NB4 (cell line): ENCODE results near the gene LTBP1.

Source experiments
- POLR2A ChIP-seq: IDR thresholded peaks from 2 replicates; pipeline ENCODE4 v1.6.1; 2011; ENCODE audit warnings: mild to moderate bottlenecking; ENCODE audit not compliant: insufficient read length; ENCODE audit errors: extremely low read depth
- TF ChIP-seq, protein P1 (sequence below): IDR thresholded peaks from one replicate; pipeline ENCODE4 v1.5.1; 2012; ENCODE audit warnings: low read depth, low read length
- TF ChIP-seq, protein P2 (sequence below): IDR thresholded peaks from 2 replicates; pipeline ENCODE4 v1.6.1; 2011; ENCODE audit warnings: low read depth, low read length

DNA sequence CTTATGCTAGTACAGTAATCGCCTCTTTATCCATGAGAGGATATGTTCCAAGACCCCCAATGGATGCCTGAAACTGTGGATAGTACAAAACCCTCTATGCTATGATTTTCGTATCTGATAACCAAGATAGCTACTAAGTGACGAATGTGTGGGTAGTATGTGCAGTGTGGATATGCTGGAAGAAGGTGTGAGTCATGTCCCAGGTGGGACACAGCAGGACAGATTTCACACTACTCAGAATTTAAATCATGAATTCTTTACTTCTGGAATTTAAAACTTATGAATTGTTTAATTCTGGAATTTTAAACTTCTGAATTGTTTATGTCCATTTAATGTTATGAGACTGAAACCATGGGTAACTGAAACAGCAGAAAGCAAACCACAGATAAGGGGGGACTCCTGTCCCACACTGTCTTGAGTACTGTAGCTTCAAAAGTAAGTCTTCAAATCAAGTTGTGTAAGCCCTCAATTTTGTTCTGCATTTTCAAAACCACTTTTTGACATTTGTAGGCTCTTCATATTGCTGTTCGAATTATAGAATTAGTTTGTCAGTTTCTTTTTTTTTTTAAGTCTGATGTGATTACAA, 116.0 kb downstream of the LTBP1 start:
- TF ChIP-seq POLR2A = no peak
- TF ChIP-seq, protein P1, sequence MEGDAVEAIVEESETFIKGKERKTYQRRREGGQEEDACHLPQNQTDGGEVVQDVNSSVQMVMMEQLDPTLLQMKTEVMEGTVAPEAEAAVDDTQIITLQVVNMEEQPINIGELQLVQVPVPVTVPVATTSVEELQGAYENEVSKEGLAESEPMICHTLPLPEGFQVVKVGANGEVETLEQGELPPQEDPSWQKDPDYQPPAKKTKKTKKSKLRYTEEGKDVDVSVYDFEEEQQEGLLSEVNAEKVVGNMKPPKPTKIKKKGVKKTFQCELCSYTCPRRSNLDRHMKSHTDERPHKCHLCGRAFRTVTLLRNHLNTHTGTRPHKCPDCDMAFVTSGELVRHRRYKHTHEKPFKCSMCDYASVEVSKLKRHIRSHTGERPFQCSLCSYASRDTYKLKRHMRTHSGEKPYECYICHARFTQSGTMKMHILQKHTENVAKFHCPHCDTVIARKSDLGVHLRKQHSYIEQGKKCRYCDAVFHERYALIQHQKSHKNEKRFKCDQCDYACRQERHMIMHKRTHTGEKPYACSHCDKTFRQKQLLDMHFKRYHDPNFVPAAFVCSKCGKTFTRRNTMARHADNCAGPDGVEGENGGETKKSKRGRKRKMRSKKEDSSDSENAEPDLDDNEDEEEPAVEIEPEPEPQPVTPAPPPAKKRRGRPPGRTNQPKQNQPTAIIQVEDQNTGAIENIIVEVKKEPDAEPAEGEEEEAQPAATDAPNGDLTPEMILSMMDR = no peak
- TF ChIP-seq, protein P2, sequence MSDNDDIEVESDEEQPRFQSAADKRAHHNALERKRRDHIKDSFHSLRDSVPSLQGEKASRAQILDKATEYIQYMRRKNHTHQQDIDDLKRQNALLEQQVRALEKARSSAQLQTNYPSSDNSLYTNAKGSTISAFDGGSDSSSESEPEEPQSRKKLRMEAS = no peak
